ENCODE data around the gene SMKR1. TPM values are rescaled to one million over a fixed set of nuclear protein-coding genes. Genes with fewer than 3 reads are reported as not detected.
A peak's percentile ranks its signal among the peaks of the same experiment; 100 is the strongest.

Gene SMKR1
- total RNA-seq, 4 donors from 2014 or later: not detected

DNA sequence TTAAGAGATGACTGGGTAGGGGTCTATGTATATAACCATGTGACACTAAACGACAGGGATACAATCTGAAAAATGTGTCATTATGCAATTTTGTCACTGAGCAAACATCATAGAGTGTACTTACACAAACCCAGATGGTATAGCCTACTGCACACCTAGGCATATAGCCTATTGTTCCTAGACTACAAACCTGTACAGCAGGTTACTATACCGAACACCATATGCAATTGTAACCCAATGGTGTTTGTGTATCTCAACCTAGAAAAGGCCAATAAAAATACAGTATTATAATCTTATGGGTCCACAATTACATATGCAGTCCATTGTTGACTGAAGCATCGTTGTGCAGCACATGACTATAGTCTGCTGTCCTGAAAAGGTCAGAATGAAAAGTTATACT, 45.2 kb upstream of the SMKR1 start:
- Histone ChIP-seq H3K4me3 (no peak overlapping the region), H3K27me3 (no peaks in the 10 kb centered on the region), H3K27ac (no peak overlapping the region), H3K36me3 (no peaks in the 10 kb centered on the region), H3K4me1 (no peaks in the 10 kb centered on the region), H3K9me3 (no peaks in the 10 kb centered on the region)
- DNase-seq (ENCODE audit: low spot score in 2 of 2): no peak
- no peak for TF ChIP-seq CTCF (IDR thresholded peaks at IDR 0.05)
- no peak for TF ChIP-seq POLR2AphosphoS5 (IDR thresholded peaks at IDR 0.05)
- TF ChIP-seq EP300 (IDR thresholded peaks at IDR 0.05): no peak
- TF ChIP-seq POLR2A (IDR thresholded peaks at IDR 0.05): no peak
- WGBS: 87% methylated on average over 3 of the region's 3 CpGs

GRCh38 chr7:129458171-129458570, 44.2 kb upstream of the SMKR1 start:
- Histone ChIP-seq H3K27me3 (no peaks in the 10 kb centered on the region), H3K27ac (no peak overlapping the region), H3K4me1 (no peaks in the 10 kb centered on the region), H3K36me3 (no peaks in the 10 kb centered on the region), H3K9me3 (no peaks in the 10 kb centered on the region), H3K4me3 (no peak overlapping the region)
- WGBS: 96% methylated on average over 5 of the region's 5 CpGs
- no peak for TF ChIP-seq POLR2A (IDR thresholded peaks at IDR 0.05)
- TF ChIP-seq CTCF (IDR thresholded peaks at IDR 0.05): no peak
- no peak for TF ChIP-seq POLR2AphosphoS5 (IDR thresholded peaks at IDR 0.05)
- TF ChIP-seq EP300 (IDR thresholded peaks at IDR 0.05): no peak
- DNase-seq (ENCODE audit: low spot score in 2 of 2): peak in 1 of 2 donors; percentile 54

DNA sequence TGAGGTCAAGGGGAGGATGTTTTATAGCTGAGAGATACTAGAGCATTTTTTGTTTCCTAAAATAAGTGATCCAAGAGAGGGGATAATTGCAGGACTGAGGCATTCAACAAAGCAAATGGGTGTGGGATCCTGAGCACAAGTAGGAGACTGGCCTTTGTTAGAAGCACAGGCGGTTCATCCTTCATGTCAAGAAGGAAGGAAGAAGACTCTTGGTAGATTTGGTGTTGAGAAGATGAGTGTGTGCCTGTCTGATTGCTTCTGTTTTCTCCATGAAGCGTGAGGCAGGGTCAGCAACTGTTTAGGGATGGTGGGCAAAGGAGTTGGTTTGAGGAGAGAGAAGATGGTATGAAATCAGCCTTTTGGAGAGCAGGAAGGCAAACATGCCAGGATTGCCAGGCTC, 40.5 kb upstream of the SMKR1 start:
- Histone ChIP-seq H3K4me1 (no peaks in the 10 kb centered on the region), H3K27me3 (no peaks in the 10 kb centered on the region), H3K36me3 (no peaks in the 10 kb centered on the region), H3K27ac (no peak overlapping the region), H3K4me3 (no peak overlapping the region), H3K9me3 (no peaks in the 10 kb centered on the region)
- DNase-seq (ENCODE audit: low spot score in 2 of 2): peak in 1 of 2 donors; percentile 43
- 97% methylated on average over 2 of the region's 2 CpGs for WGBS
- no peak for TF ChIP-seq CTCF (IDR thresholded peaks at IDR 0.05)
- TF ChIP-seq POLR2AphosphoS5 (IDR thresholded peaks at IDR 0.05): no peak
- no peak for TF ChIP-seq EP300 (IDR thresholded peaks at IDR 0.05)
- TF ChIP-seq POLR2A (IDR thresholded peaks at IDR 0.05): no peak

DNA sequence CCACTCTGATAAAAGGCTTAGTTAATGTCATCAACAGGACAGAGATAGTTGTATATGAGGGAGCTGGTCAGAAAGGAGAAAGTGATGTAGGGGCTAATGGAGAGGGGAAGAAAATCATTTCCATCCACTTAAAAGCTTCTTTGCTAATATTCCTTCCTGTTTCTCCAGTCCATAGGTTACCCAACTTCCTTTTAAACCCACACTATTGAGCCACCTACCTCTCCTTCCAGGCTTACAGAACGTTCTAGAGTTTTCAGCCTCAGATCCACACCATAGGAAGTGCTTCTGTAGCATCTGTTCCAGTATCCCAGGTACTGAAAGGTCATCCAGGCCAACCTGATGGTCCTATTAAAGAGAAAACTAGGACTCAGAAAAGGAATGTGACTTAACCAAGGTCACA, 39.9 kb upstream of the SMKR1 start:
- no peak for DNase-seq (ENCODE audit: low spot score in 2 of 2)
- Histone ChIP-seq H3K36me3 (no peaks in the 10 kb centered on the region), H3K4me3 (no peak overlapping the region), H3K4me1 (no peaks in the 10 kb centered on the region), H3K27me3 (no peaks in the 10 kb centered on the region), H3K9me3 (no peaks in the 10 kb centered on the region), H3K27ac (no peak overlapping the region)
- no peak for TF ChIP-seq EP300 (IDR thresholded peaks at IDR 0.05)
- TF ChIP-seq POLR2A (IDR thresholded peaks at IDR 0.05): no peak
- TF ChIP-seq POLR2AphosphoS5 (IDR thresholded peaks at IDR 0.05): no peak
- TF ChIP-seq CTCF (IDR thresholded peaks at IDR 0.05): no peak
- WGBS: 75% methylated on average over 1 of the region's 1 CpG

GRCh38 chr7:129464194-129464593, 38.1 kb upstream of the SMKR1 start:
- peak in 1 of 2 donors; percentile 44 for DNase-seq (ENCODE audit: low spot score in 2 of 2)
- no peak for TF ChIP-seq EP300 (IDR thresholded peaks at IDR 0.05)
- TF ChIP-seq POLR2A (IDR thresholded peaks at IDR 0.05): no peak
- no peak overlapping the region for H3K4me3 ChIP-seq
- no peaks in the 10 kb centered on the region for H3K27me3 ChIP-seq
- 64% methylated on average over 4 of the region's 4 CpGs for WGBS
- H3K36me3 ChIP-seq: no peaks in the 10 kb centered on the region
- no peak overlapping the region for H3K27ac ChIP-seq
- peaks cover 5% of the 10 kb centered on the region for H3K4me1 ChIP-seq
- H3K9me3 ChIP-seq: no peaks in the 10 kb centered on the region

GRCh38 chr7:129465080-129465479, 37.3 kb upstream of the SMKR1 start:
- Histone ChIP-seq H3K27me3 (no peaks in the 10 kb centered on the region), H3K4me1 (peaks cover 5% of the 10 kb centered on the region), H3K9me3 (no peaks in the 10 kb centered on the region), H3K4me3 (no peak overlapping the region), H3K27ac (no peak overlapping the region), H3K36me3 (no peaks in the 10 kb centered on the region)
- TF ChIP-seq CTCF (IDR thresholded peaks at IDR 0.05) (no peak), POLR2AphosphoS5 (IDR thresholded peaks at IDR 0.05) (no peak), POLR2A (IDR thresholded peaks at IDR 0.05) (no peak), EP300 (IDR thresholded peaks at IDR 0.05) (no peak)
- no peak for DNase-seq (ENCODE audit: low spot score in 2 of 2)
- WGBS: 50% methylated on average over 2 of the region's 2 CpGs

Data from suprapubic skin (tissue), 4 donors.